Spleen (tissue), 11 donors: ENCODE results near the gene SSNA1. TPM values are rescaled to one million over a fixed set of nuclear protein-coding genes. Genes with fewer than 3 reads are reported as not detected.

Experiments used
- DNase-seq: peaks from one replicate; pipeline ENCODE4 v3.0.0-alpha.2; 2020
- H3K27ac ChIP-seq, 8 donors: fragments of 200-600 bp; sonication (generic) in 7 of 8; 1 replicate in 4 of 8; 2 replicates in 4 of 8; pipeline versions ENCODE4 v1.5.0 to v1.8.0; 2016 to 2021; ENCODE audit warnings: inconsistent platforms in 4 of 8, mild to moderate bottlenecking in 4 of 8, moderate library complexity in 1 of 8
- H3K27me3 ChIP-seq, 7 donors: fragments of 200-600 bp; sonication (generic) in 6 of 7; replicated peaks in 1 of 7; 1 replicate in 4 of 7; 2 replicates in 3 of 7; pipeline versions ENCODE4 v1.5.0 to v1.8.0; 2016 to 2021; ENCODE audit warnings: inconsistent platforms in 3 of 7, mild to moderate bottlenecking in 1 of 7
- H3K36me3 ChIP-seq, 6 donors: fragments of 200-600 bp; sonication (generic) in 5 of 6; 1 replicate in 4 of 6; 2 replicates in 2 of 6; pipeline versions ENCODE4 v1.5.0 to v1.8.0; 2016 to 2021; ENCODE audit warnings: inconsistent platforms in 2 of 6
- H3K4me1 ChIP-seq, 6 donors: fragments of 200-600 bp; sonication (generic) in 5 of 6; 1 replicate in 3 of 6; 2 replicates in 3 of 6; pipeline versions ENCODE4 v1.5.0 to v1.8.0; 2016 to 2021; ENCODE audit warnings: inconsistent platforms in 3 of 6
- H3K4me3 ChIP-seq, 8 donors: fragments of 200-600 bp; sonication (generic) in 7 of 8; 1 replicate in 4 of 8; 2 replicates in 4 of 8; pipeline versions ENCODE4 v1.5.0 to v1.8.0; 2016 to 2021; ENCODE audit warnings: inconsistent platforms in 4 of 8, mild to moderate bottlenecking in 4 of 8, moderate library complexity in 2 of 8
- H3K9me3 ChIP-seq, 8 donors: fragments of 200-600 bp; sonication (generic) in 7 of 8; 1 replicate in 4 of 8; 2 replicates in 4 of 8; pipeline versions ENCODE4 v1.5.0 to v1.8.0; 2016 to 2021; ENCODE audit warnings: inconsistent platforms in 4 of 8
- CTCF ChIP-seq, 11 experiments: fragments of 200-600 bp in 7 of 11; fragments of 450-650 bp in 4 of 11; sonication (generic) in 4 of 11; IDR thresholded peaks in 8 of 11; conservative IDR thresholded peaks in 3 of 11; 1 replicate in 7 of 11; 2 replicates in 4 of 11; pipeline versions ENCODE4 v1.4.0 to v1.8.0; 2016 to 2021; ENCODE audit warnings: antibody characterized with exemption in 11 of 11, inconsistent platforms in 4 of 11, mild to moderate bottlenecking in 1 of 11
- POLR2A ChIP-seq, 3 donors: fragments of 450-650 bp; IDR thresholded peaks; one replicate each; pipeline ENCODE4 v1.5.1; 2017; ENCODE audit warnings: antibody characterized with exemption in 3 of 3, mild to moderate bottlenecking in 1 of 3
- POLR2AphosphoS5 ChIP-seq, 3 donors: sonication (generic); formaldehyde crosslinking; IDR thresholded peaks; one replicate each; pipeline ENCODE4 v1.5.1; 2017; ENCODE audit warnings: antibody characterized with exemption in 3 of 3
- WGBS, 5 donors: extraction: QIAGEN DNeasy Blood & Tissue Kit in 3 of 5; methylation state at CpG; one replicate each; pipeline versions ENCODE4 v1.1.5 to v1.1.7; 2013 to 2018; 5-methylcytosine and 5-hydroxymethylcytosine counted together
- intact Hi-C: fragments of 100-400 bp; cut with DNase I; formaldehyde crosslinking; loops from one replicate; pipeline ENCODE4 v1.15.0; 2023; ENCODE audit warnings: low total_unique reads
- polyA plus RNA-seq, 3 donors: library from polyadenylated mRNA; stranded (reverse); fragments of 200-250 nt; gene quantifications; one replicate each; pipeline ENCODE4 v1.2.1, GENCODE V29; 2013
- total RNA-seq, 7 donors: library from RNA; depleted of rRNA in 3 of 7; stranded (reverse); fragments of >200 nt in 3 of 7; fragmentation: NEBNext Ultra II Directional in 4 of 7; extraction: Animal tissue kit (Norgen Biotek cat#: 25700) in 4 of 7; gene quantifications; one replicate each; pipeline versions ENCODE4 v1.1.0 to v1.2.1, GENCODE V29; 2016 to 2021
- donor health status: healthy with polysubstance abuse.
- donor health status: DM: no; HTN: no; CAD: no; lungs with moderate emphysema.
- donor health status: DM: no; HTN: no; CAD: no.
- donor health status: Bipolar disorder and iron deficiency.
- donor health status: healthy.
- donor health status: DM: no; HTN: no; CAD: no.
- donor health status: DM: yes; HTN: yes; CAD: no.

SSNA1 gene
- total and polyA plus RNA-seq, 10 donors, result 38.2 to 109 (median 48.0) TPM

GRCh38 chr9:137178201-137178938, 10.1 kb upstream of the SSNA1 start:
- no peak for TF ChIP-seq CTCF (IDR thresholded peaks at IDR 0.05 in 8 of 11, conservative IDR thresholded peaks at IDR 0.05 in 3 of 11)
- TF ChIP-seq POLR2A (IDR thresholded peaks at IDR 0.05), result no peak
- no peak for TF ChIP-seq POLR2AphosphoS5 (IDR thresholded peaks at IDR 0.05)
- Histone ChIP-seq H3K4me3 (no peak overlapping the region), H3K27ac (no peak overlapping the region), H3K9me3 (no peaks in the 10 kb centered on the region), H3K36me3 (peaks cover 0 to 65% (median 57%) of the 10 kb centered on the region in 6 donors), H3K4me1 (peaks cover 0 to 24% (median 1%) of the 10 kb centered on the region in 6 donors), H3K27me3 (peaks cover 0 to 24% (median 0%) of the 10 kb centered on the region in 7 donors)
- no peak for DNase-seq
- WGBS, 5 donors, result 87 to 93% (median 88%) methylated on average over 20 to 23 of the region's 23 CpGs
- intact Hi-C loops, result no loop called here

GRCh38 chr9:137178939-137179630, 9.4 kb upstream of the SSNA1 start:
- Histone ChIP-seq H3K36me3 (peaks cover 0 to 72% (median 64%) of the 10 kb centered on the region in 6 donors), H3K27me3 (peaks cover 0 to 17% (median 0%) of the 10 kb centered on the region in 7 donors), H3K4me1 (peaks cover 0 to 24% (median 1%) of the 10 kb centered on the region in 6 donors), H3K4me3 (no peak overlapping the region), H3K9me3 (no peaks in the 10 kb centered on the region), H3K27ac (no peak overlapping the region)
- no peak for TF ChIP-seq POLR2A (IDR thresholded peaks at IDR 0.05)
- TF ChIP-seq CTCF (IDR thresholded peaks at IDR 0.05 in 8 of 11, conservative IDR thresholded peaks at IDR 0.05 in 3 of 11), result no peak
- no peak for TF ChIP-seq POLR2AphosphoS5 (IDR thresholded peaks at IDR 0.05)
- 88 to 96% (median 92%) methylated on average over 19 of the region's 19 CpGs for WGBS, 5 donors
- intact Hi-C loops, result no loop called here
- no peak for DNase-seq

- no peaks in the 10 kb centered on the region for H3K9me3 ChIP-seq
- peaks cover 0 to 79% (median 66%) of the 10 kb centered on the region in 6 donors for H3K36me3 ChIP-seq
- no peak for TF ChIP-seq CTCF (IDR thresholded peaks at IDR 0.05 in 8 of 11, conservative IDR thresholded peaks at IDR 0.05 in 3 of 11)
- TF ChIP-seq POLR2AphosphoS5 (IDR thresholded peaks at IDR 0.05), result no peak
- TF ChIP-seq POLR2A (IDR thresholded peaks at IDR 0.05), result no peak
- no peak overlapping the region for H3K27ac ChIP-seq
- DNase-seq, result no peak
- peaks cover 0 to 19% (median under 1%) of the 10 kb centered on the region in 6 donors for H3K4me1 ChIP-seq
- peaks cover 0 to 10% (median 0%) of the 10 kb centered on the region in 7 donors for H3K27me3 ChIP-seq
- 93 to 98% (median 97%) methylated on average over 13 to 17 of the region's 17 CpGs for WGBS, 5 donors
- intact Hi-C loops, result no loop called here
- H3K4me3 ChIP-seq, result no peak overlapping the region
These were observed 8.7 kb upstream of the SSNA1 start for GRCh38 chr9:137179761-137180160.

- 92 to 98% (median 94%) methylated on average over 10 to 20 of the region's 20 CpGs for WGBS, 5 donors
- H3K4me1 ChIP-seq, result peaks cover 0 to 19% (median 4%) of the 10 kb centered on the region in 6 donors
- TF ChIP-seq POLR2A (IDR thresholded peaks at IDR 0.05) (no peak), POLR2AphosphoS5 (IDR thresholded peaks at IDR 0.05) (no peak), CTCF (IDR thresholded peaks at IDR 0.05 in 8 of 11, conservative IDR thresholded peaks at IDR 0.05 in 3 of 11) (no peak)
- no peak for DNase-seq
- H3K27ac ChIP-seq, result no peak overlapping the region
- intact Hi-C loops, result no loop called here
- no peak overlapping the region for H3K4me3 ChIP-seq
- H3K36me3 ChIP-seq, result peaks cover 0 to 86% (median 72%) of the 10 kb centered on the region in 6 donors
- peaks cover 0 to 2% (median 0%) of the 10 kb centered on the region in 7 donors for H3K27me3 ChIP-seq
- no peaks in the 10 kb centered on the region for H3K9me3 ChIP-seq
These were observed 8.0 kb upstream of the SSNA1 start for GRCh38 chr9:137180491-137180890.
